Ishikawa (cell line): ENCODE measurements around the gene TMEM164.

ENCODE experiments used
- CEBPB ChIP-seq: IDR thresholded peaks from 2 replicates; pipeline ENCODE4 v1.6.1; 2012
- CREB1 ChIP-seq: IDR thresholded peaks from 2 replicates; pipeline ENCODE4 v1.6.1; 2012; ENCODE audit warnings: low read depth
- EGR1 ChIP-seq: IDR thresholded peaks from 2 replicates; pipeline ENCODE4 v1.6.1; 2012
- EP300 ChIP-seq: IDR thresholded peaks from 2 replicates; pipeline ENCODE4 v1.6.1; 2012; ENCODE audit warnings: borderline replicate concordance
- FOXM1 ChIP-seq: IDR thresholded peaks from 2 replicates; pipeline ENCODE4 v1.6.1; 2012; ENCODE audit warnings: low read depth, borderline replicate concordance
- MAX ChIP-seq: IDR thresholded peaks from 2 replicates; pipeline ENCODE4 v1.6.1; 2012
- NFIC ChIP-seq: IDR thresholded peaks from 2 replicates; pipeline ENCODE4 v1.6.1; 2012
- RAD21 ChIP-seq: IDR thresholded peaks from 2 replicates; pipeline ENCODE4 v1.6.1; 2012; ENCODE audit warnings: low read depth
- REST ChIP-seq: IDR thresholded peaks from 2 replicates; pipeline ENCODE4 v1.6.1; 2012; ENCODE audit warnings: low read depth, mild to moderate bottlenecking
- TAF1 ChIP-seq: IDR thresholded peaks from 2 replicates; pipeline ENCODE4 v1.6.1; 2012; ENCODE audit warnings: low read depth, mild to moderate bottlenecking
- TCF12 ChIP-seq: IDR thresholded peaks from 2 replicates; pipeline ENCODE4 v1.6.1; 2012; ENCODE audit warnings: low read depth
- TEAD4 ChIP-seq: IDR thresholded peaks from 2 replicates; pipeline ENCODE4 v1.6.1; 2012
- USF1 ChIP-seq: IDR thresholded peaks from 2 replicates; pipeline ENCODE4 v1.6.1; 2012
- YY1 ChIP-seq: IDR thresholded peaks from 2 replicates; pipeline ENCODE4 v1.6.1; 2012; ENCODE audit warnings: low read depth
- ZBTB7A ChIP-seq: IDR thresholded peaks from 2 replicates; pipeline ENCODE4 v1.6.1; 2012; ENCODE audit warnings: low read depth

TMEM164 gene

GRCh38 chrX:110222497-110223257, 219.8 kb downstream of the TMEM164 start:
- TF ChIP-seq EGR1 = no peak
- TF ChIP-seq FOXM1 = no peak
- TF ChIP-seq USF1 = no peak
- no peak for TF ChIP-seq YY1

- TF ChIP-seq CEBPB (no peak), EP300 (no peak), MAX (no peak), EGR1 (no peak), TEAD4 (no peak), CREB1 (no peak), TAF1 (no peak), ZBTB7A (no peak), RAD21 (no peak), FOXM1 (no peak), USF1 (no peak), YY1 (no peak), TCF12 (no peak), NFIC (no peak), REST (no peak)
Observed at GRCh38 chrX:110224926-110225617, 222.2 kb downstream of the TMEM164 start.

GRCh38 chrX:110226931-110227330, 224.0 kb downstream of the TMEM164 start:
- TF ChIP-seq CEBPB (no peak), TEAD4 (no peak), REST (no peak), USF1 (no peak), ZBTB7A (no peak), CREB1 (no peak), EGR1 (no peak), TCF12 (no peak), NFIC (no peak), FOXM1 (no peak), MAX (no peak), TAF1 (no peak), EP300 (no peak)
